Astrocyte (in vitro differentiated cells and primary cell): Measurements from ENCODE around the gene UHRF1. TPM values are rescaled to one million over a fixed set of nuclear protein-coding genes. Genes with fewer than 3 reads are reported as not detected.

Experiments
- DNase-seq: peaks from one replicate; pipeline ENCODE4 v3.0.0-alpha.2; 2010; ENCODE audit warnings: low read depth
- FAIRE-seq: peaks from 2 replicates; lab custom pipeline; 2011; peaks lifted over from hg19 to GRCh38; lab: Jason Lieb, UNC
- H2AFZ ChIP-seq: 2 replicates; pipeline ENCODE4 v1.6.0; 2012; ENCODE audit warnings: low read depth, low read length, inconsistent platforms
- H3K27ac ChIP-seq: 2 replicates; pipeline ENCODE4 v1.5.1; 2011; ENCODE audit warnings: low read depth, low read length, inconsistent platforms
- H3K27me3 ChIP-seq: 2 replicates; pipeline ENCODE4 v1.6.0; 2011; ENCODE audit warnings: low read length, inconsistent platforms; ENCODE audit not compliant: insufficient read depth
- H3K36me3 ChIP-seq: 2 replicates; pipeline ENCODE4 v1.5.1; 2011; ENCODE audit warnings: low read length, inconsistent platforms; ENCODE audit not compliant: insufficient read depth
- H3K4me1 ChIP-seq: 2 replicates; pipeline ENCODE4 v1.5.1; 2011; ENCODE audit warnings: low read length, inconsistent platforms; ENCODE audit not compliant: insufficient read depth
- H3K4me2 ChIP-seq: 2 replicates; pipeline ENCODE4 v1.6.0; 2012; ENCODE audit warnings: low read length, inconsistent platforms
- H3K4me3 ChIP-seq: 2 replicates; pipeline ENCODE4 v1.5.1; 2011; ENCODE audit warnings: low read depth, mild to moderate bottlenecking, low read length, inconsistent platforms; ENCODE audit not compliant: insufficient read depth
- H3K79me2 ChIP-seq: 2 replicates; pipeline ENCODE4 v1.6.0; 2012; ENCODE audit warnings: mild to moderate bottlenecking, low read length, inconsistent platforms; ENCODE audit not compliant: insufficient read depth
- H3K9ac ChIP-seq: 2 replicates; pipeline ENCODE4 v1.6.0; 2012; ENCODE audit warnings: mild to moderate bottlenecking, low read length, inconsistent platforms
- H3K9me3 ChIP-seq: 2 replicates; pipeline ENCODE4 v1.5.1; 2012; ENCODE audit warnings: low read depth, mild to moderate bottlenecking, low read length, inconsistent platforms; ENCODE audit not compliant: insufficient read depth
- H4K20me1 ChIP-seq: 2 replicates; pipeline ENCODE4 v1.6.0; 2012; ENCODE audit warnings: low read length, inconsistent platforms; ENCODE audit not compliant: insufficient read depth
- H3K27ac Mint-ChIP-seq: one replicate; pipeline ENCODE4 v1.8.0; 2021; ENCODE audit warnings: mild to moderate bottlenecking, mixed read lengths; ENCODE audit not compliant: unreplicated experiment
- H3K27me3 Mint-ChIP-seq: one replicate; pipeline ENCODE4 v1.8.0; 2021; ENCODE audit warnings: low read depth, mixed read lengths; ENCODE audit not compliant: unreplicated experiment
- H3K36me3 Mint-ChIP-seq: one replicate; pipeline ENCODE4 v1.8.0; 2021; ENCODE audit warnings: low read depth, mixed read lengths; ENCODE audit not compliant: unreplicated experiment
- H3K4me1 Mint-ChIP-seq: one replicate; pipeline ENCODE4 v1.8.0; 2021; ENCODE audit warnings: low read depth, mixed read lengths; ENCODE audit not compliant: unreplicated experiment
- H3K4me3 Mint-ChIP-seq: one replicate; pipeline ENCODE4 v1.8.0; 2021; ENCODE audit warnings: mild to moderate bottlenecking, moderate library complexity, mixed read lengths; ENCODE audit not compliant: unreplicated experiment
- H3K9me3 Mint-ChIP-seq: one replicate; pipeline ENCODE4 v1.8.0; 2021; ENCODE audit warnings: mild to moderate bottlenecking, mixed read lengths; ENCODE audit not compliant: unreplicated experiment
- CTCF ChIP-seq: IDR thresholded peaks from 2 replicates; pipeline ENCODE4 v1.5.1; 2011; ENCODE audit warnings: low read depth, mild to moderate bottlenecking, inconsistent platforms, low read length, moderate library complexity; ENCODE audit not compliant: insufficient read depth
- EZH2 ChIP-seq: IDR thresholded peaks from 2 replicates; pipeline ENCODE4 v1.6.1; 2012; ENCODE audit warnings: mild to moderate bottlenecking, low read length, inconsistent platforms; ENCODE audit not compliant: insufficient read depth
- total RNA-seq: library from RNA; stranded (reverse); gene quantifications from 2 replicates; pipeline ENCODE4 v1.2.1, GENCODE V29; 2021

Gene UHRF1
- total RNA-seq, 1 donor from 2014 or later = 16.2 TPM

- Mint-ChIP-seq H3K4me3 (peak within 1 kb of the TSS; percentile 91), H3K36me3 (peaks cover 2% of the 10 kb centered on the region), H3K4me1 (peaks cover 16% of the 10 kb centered on the region), H3K27ac (peak within 1 kb of the TSS; percentile 80), H3K27me3 (no peaks in the 10 kb centered on the region), H3K9me3 (no peaks in the 10 kb centered on the region)
- H2AFZ ChIP-seq = peak within 1 kb of the TSS; percentile 64
- TF ChIP-seq EZH2 (no peak), CTCF (no peak)
- peak within 1 kb of the TSS; percentile 80 for H3K9ac ChIP-seq
- no peak for FAIRE-seq
- peak within 1 kb of the TSS; percentile 76 for H3K4me3 ChIP-seq
- peaks cover 42% of the 10 kb centered on the region for H4K20me1 ChIP-seq
- H3K36me3 ChIP-seq = no peaks in the 10 kb centered on the region
- peaks cover 43% of the 10 kb centered on the region for H3K79me2 ChIP-seq
- H3K27ac ChIP-seq = peak within 1 kb of the TSS; percentile 29
- peak within 1 kb of the TSS; percentile 95 for H3K4me2 ChIP-seq
- DNase-seq = peak; percentile 98
- H3K9me3 ChIP-seq = no peaks in the 10 kb centered on the region
- peaks cover 36% of the 10 kb centered on the region for H3K4me1 ChIP-seq
- no peaks in the 10 kb centered on the region for H3K27me3 ChIP-seq
Measured at GRCh38 chr19:4968462-4969291, 59.4 kb downstream of the UHRF1 start, which contains the start of gene KDM4B. Gene KDM4B, plus strand, starts transcription at chr19:4969113. Its CDS starts 63,778 bp downstream, at chr19:5032891.

- Histone ChIP-seq H3K27me3 (no peaks in the 10 kb centered on the region), H4K20me1 (peaks cover 42% of the 10 kb centered on the region), H3K4me1 (peaks cover 36% of the 10 kb centered on the region), H3K9ac (peak overlapping the region; percentile 80), H3K9me3 (no peaks in the 10 kb centered on the region), H3K4me2 (peak overlapping the region; percentile 95), H2AFZ (no peak overlapping the region), H3K4me3 (peak overlapping the region; percentile 76), H3K36me3 (no peaks in the 10 kb centered on the region), H3K27ac (no peak overlapping the region), H3K79me2 (peaks cover 47% of the 10 kb centered on the region)
- DNase-seq (no peak), FAIRE-seq (no peak)
- no peaks in the 10 kb centered on the region for H3K27me3 Mint-ChIP-seq
- peak overlapping the region; percentile 91 for H3K4me3 Mint-ChIP-seq
- H3K4me1 Mint-ChIP-seq = peaks cover 16% of the 10 kb centered on the region
- TF ChIP-seq CTCF (no peak), EZH2 (no peak)
- no peak overlapping the region for H3K27ac Mint-ChIP-seq
- H3K36me3 Mint-ChIP-seq = peaks cover 2% of the 10 kb centered on the region
- no peaks in the 10 kb centered on the region for H3K9me3 Mint-ChIP-seq
Measured at GRCh38 chr19:4969292-4969771, 60.0 kb downstream of the UHRF1 start.
